Activated CD4-positive, alpha-beta T cell treated with anti-CD3 and anti-CD28 coated beads, Interleukin-2, amount 50 U/mL, for 24 hours (primary cell): ENCODE data around the gene DHX9.

Source experiments
- DNase-seq, 2 donors: peaks; one replicate each; pipeline ENCODE4 v3.0.0-alpha.2; 2020; ENCODE audit warnings: low read depth in 1 of 2, low spot score in 1 of 2

The DHX9 gene

DNA sequence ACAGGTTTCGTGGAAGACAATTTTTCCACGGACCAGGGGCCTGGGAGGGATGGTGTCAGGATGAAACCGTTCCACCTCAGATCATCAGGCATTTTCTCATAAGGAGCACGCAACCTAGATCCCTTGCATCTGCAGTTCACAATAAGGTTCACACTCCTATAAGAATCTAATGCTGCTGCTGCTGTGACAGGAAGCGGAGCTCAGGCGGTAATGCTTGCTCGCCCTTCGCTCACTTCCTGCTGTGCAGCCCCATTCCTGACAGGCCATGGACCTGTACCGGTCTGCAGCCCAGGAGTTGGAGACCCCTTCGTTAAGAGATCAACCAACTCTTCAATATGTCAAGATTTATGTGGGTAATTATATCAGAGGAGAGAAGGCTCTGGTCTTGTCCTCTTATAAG is 3.3 kb upstream of the DHX9 start:
- DNase-seq: no peak

DNA sequence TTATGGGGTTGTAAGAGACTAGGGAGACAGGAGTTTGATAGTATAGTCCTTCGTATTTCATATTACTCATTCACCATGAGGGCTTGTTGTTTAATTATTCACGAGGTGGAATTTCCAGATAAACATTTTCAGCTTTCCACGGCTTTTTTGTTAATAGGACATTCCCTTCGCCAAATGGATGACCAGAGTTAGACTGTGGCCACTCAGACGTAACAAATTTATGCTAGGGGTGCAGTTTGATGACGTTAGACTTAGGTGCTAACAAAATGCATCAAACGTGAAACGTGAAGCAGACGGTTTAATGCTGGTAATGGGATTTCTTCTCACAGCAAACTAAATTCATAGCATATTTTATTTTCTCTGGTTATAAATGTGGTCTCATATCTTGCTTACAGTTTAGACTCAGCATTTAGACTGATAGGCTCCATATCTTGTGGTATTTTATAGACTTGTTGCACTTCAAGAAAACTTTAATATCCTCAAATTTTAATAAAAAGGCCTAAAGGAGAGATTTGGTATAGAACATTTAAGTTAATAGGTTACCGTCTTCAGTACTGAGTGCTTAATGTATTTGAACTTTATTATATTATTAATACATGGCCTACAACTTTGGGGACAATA is 2.3 kb downstream of the DHX9 start:
- no peak for DNase-seq

DNA sequence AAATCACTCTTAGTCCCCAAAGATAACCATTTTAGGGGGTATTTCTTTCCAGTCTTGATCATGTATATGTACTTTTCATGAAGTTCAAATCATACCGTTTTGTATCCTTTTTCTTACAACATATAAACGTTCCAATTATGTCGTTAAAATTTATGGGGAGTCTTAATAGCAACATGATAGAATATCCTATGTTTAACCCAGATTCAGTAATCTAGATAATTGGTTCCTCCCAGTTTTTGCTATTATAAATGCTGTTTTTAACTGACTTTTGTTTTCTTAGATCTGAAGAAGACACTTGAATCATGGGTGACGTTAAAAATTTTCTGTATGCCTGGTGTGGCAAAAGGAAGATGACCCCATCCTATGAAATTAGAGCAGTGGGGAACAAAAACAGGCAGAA is 3.1 kb downstream of the DHX9 start:
- no peak for DNase-seq

DNA sequence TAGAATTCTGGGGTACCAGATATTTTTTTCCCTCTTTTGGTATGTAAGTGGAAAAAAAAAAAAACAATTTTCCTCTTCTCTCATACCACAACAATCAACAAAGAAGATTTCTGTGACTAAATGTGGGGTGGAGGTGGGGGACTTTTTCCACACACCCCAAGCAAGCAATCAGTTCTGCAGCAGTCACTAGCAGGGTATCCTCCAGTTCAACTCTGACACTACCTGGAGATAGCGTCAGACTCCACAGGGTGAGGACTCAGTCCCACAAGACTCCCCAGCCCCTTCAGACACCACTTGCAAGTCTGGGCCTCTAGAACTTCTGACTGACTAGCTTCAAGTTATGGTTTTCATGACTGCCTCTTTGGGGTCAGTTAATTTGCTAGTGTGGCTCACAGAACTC is 6.2 kb downstream of the DHX9 start:
- no peak for DNase-seq

DNA sequence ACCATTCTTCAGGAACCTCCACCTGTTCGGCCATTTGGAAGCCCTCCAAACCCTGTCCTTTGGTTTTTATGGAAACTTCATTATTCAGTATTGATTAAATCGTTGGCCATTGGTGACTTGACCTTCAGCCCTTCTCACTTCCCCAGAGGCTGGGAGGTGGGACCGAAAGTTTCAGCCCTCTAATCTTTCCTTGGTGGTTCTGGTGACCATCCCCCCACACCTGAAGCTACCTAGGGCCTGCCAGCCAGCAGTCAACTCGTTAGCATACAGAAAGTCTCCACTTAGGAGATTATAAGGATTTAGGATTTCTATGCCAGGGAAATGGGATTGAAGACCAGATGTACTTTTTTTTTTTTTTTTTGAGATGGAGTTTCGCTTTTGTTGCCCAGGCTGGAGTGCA is 6.7 kb downstream of the DHX9 start:
- no peak for DNase-seq

DNA sequence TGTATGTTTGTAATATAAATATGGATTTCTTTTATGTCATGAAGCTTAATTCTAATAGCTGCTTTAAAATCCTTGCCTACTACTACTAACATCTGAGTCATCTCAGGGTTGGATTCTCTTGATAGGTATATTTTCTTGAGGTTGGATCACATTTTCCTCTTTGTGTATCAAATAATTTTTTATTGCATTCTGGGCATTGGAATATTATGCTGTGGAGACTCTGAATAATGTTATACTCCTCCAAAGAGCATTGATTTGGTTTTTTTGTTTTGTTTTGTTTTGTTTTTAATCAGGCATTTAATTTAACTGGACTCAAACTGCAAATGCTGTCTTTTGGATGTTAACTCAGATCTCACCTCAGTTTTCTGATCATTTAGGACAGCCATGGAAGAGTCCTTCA is 8.0 kb downstream of the DHX9 start:
- no peak for DNase-seq

DNA sequence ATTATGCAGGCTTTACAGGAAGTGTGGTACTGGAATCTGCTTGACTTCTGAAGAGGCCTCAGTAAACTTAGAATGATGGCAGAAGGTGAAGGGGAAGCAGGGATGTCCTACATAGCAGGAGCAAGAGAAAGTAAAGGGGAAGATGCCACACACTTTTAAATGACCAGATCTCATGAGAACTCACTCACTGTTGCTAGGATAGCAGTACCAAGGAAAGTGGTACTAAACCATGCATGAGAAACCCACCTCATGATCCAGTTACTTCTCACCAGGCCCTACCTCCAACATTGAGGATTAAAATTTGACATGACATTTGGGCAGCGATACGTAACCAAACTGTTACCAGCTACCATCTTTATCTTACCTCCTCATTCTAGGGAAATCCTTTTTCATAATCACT is 9.6 kb downstream of the DHX9 start:
- no peak for DNase-seq

DNA sequence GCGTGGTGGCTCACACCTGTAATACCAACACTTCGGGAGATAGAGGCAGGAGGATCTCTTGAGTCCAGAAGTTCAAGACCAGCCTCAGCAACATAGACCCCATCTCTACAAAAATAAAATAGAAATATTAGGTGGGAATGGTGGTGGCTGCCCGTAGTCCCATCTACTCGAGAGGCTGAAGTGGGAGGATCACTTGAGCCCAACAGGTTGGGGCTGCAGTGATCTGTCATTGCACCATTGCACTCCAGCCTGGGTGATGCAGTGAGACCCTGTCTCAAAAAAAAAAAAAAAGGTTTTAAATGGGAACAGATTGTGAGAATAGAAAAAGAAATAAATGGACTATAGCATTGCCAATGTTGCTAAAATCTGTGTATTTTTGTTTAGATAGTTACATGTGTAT is 11.2 kb downstream of the DHX9 start:
- DNase-seq: no peak

DNA sequence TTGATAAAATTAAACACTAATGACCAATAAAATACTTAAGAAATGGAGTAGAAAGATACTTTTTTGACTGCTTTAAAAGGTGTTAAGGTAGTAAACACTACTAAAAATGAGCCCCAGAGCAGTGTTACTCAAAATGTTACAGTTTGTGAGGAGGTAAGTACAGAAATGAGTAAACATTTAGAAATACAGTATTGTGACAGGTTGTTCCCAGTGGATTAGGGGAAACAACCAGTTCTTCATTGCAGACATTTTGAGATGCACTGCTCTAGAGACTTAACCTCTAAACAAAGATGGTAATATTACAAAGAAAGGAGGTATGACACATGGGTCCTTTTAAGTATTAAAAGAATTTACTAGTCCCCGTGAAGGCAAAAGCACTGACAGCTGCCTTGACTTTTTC is 12.7 kb downstream of the DHX9 start:
- no peak for DNase-seq

DNA sequence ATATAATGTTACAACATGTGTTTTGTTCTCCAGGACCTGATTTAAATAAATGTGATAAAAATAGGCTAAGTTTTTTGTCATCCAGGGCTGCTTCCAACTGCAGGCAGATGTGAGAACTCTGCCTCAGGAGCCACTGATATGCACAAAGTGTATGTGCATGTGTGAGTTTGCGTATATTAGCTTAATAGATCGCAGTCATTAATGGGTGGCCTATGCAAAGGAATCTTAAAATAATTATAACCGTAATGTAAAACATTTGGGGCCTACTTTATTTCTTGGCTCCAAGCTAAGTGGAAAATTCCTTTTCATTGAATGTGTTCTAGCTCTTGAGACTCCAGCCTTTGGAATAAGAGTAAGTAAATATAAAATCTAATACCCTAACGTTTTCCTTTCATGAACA is 16.8 kb downstream of the DHX9 start:
- DNase-seq: no peak

DNA sequence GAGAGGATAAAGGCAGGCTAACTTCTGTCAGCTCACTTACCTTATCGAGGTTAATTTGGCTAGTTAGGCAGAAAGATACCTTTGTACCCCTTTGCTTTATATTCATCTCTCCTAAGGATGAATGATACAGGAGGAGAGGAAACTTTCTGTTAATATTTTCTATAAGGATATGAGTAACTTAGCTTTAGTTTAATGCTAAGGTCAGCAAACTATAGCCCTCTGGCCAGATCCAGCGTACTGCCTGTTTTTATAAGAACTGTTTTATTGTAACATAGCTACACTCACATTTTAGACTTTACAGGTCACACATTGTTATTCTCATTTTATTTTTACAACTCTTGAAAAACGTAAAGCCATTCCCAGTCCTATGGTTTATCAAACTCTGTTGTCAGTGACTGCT is 18.1 kb downstream of the DHX9 start:
- DNase-seq: no peak

DNA sequence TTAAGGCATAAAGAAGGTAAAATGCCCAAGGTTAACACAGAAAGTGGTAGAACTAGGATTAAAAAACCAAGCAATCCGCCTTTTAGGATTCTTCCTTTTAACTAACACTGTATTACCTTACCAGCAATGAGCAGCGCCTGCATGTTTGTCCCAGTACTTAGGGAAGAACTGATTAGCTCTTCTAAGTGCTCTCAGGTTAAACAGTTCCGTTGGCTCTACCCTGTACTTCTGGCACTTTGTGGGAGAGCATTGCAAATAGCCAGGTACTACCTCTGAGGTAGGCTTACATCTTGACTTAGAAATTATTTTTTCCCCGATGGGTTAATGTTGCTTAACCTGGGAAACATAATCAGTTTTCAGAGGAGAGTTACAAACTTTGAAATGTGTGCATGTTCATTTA is 21.5 kb downstream of the DHX9 start:
- DNase-seq: no peak

DNA sequence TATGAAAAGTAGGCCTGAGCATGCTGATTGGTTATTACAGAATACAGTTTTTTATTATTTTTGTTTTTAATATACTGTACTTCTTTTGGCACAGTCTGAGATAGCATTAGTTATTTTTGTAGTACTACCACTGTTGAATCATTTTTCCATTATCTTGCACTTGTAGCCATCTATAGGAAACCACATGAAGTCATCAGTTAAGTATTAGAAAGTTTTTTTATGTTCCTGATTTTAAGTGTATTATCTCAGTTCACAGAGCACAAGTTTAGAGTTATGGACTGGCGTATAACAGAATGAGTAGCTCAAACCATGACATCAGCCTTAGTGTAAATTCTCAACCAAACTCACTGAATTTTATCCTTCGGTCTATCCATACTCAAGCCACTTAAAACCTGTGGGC is 22.8 kb downstream of the DHX9 start:
- no peak for DNase-seq

DNA sequence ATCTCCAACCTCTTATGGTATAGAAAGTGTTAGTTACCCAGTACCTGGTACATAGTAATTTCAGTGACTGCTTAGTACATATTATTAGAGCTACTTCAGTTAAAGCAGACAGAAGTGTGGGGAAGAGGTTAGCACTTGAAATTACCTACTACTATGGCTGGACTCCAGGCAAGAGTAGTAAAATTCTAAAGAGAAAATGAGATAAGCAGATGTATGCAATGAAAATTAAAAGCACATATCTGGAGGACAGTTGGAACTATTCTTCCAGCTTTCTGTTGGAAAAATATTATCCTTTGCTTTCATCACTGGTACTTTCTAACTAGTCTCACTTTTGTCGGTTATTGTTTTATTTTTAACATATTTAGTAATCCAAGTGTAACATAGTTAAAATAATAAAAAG is 23.7 kb downstream of the DHX9 start:
- DNase-seq: no peak

DNA sequence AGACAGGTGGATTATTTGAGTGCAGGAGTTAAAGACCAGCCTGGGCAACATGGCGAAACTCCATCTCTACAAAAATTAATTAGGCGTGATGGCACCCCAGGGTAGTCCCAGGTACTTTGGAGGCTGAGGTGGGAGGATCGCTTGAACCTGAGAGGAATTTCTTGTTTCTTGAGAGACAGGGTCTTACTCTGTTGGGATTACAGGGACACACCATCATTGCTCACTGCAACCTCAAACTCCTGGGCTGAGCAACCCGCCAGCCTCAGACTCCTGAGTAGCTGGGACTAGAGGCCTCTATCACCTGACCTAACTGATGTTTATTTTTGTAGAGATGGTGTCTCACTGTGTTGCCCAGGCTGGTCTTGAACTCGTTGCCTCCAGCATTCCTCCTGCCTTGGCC is 24.8 kb downstream of the DHX9 start:
- no peak for DNase-seq

DNA sequence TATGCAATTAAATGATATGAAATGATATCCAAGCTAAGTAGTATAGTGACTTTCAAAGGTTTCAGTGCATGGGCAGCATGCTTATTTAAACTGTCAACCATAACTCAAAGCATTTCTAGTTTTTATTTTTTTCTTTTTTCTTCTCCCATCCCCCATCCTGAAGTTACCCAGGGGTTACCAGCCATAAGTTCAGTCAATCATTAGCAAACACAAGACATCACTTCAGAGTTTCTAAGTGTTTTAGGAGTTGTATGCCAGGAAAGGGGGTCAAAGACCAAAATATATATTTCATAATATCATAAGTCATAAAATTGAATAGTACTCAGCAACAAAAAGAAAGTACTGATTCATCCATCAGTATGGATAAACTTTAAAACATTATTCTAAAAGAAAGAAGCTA is 28.7 kb downstream of the DHX9 start:
- DNase-seq: no peak

DNA sequence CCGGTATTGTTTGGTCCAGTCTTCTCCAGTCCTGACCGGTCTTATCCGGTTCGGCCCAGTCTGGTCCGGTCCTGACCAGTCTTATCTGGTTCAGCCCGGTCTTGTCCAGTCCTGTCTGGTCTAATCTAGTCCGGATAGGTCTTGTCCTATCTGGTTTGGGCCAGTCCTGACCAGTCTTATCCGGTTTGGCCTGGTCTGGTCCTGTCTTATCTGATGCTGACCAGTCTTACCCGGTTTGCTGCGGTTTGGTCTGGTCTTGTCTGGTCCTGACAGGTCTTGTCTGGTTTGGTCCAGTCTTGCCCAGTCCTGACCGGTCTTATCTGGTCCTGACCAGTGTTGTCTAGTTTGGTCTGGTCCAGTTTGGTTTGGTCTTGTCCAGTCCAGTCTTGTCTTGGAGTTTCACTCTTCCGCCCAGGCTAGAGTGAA is 30.1 kb downstream of the DHX9 start:
- DNase-seq: no peak

DNA sequence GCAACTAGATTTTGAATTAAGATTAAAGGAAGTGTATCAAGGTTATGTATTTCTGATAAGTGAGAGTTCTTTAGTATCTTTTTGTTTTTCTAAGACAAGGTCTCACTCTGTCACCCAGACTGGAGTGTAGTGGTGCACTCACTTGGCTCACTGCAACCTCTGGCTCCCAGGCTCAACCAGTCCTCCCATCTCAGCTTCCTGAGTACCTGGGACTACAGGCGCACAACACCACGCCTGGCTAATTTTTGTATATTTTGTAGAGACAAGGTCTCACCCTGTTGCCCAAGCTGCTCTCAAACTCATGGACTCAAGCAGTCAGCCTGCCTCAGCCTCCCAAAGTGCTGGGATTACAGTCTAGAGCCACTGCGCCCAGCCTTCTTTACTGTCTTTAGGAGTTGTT is 33.7 kb downstream of the DHX9 start:
- no peak for DNase-seq

DNA sequence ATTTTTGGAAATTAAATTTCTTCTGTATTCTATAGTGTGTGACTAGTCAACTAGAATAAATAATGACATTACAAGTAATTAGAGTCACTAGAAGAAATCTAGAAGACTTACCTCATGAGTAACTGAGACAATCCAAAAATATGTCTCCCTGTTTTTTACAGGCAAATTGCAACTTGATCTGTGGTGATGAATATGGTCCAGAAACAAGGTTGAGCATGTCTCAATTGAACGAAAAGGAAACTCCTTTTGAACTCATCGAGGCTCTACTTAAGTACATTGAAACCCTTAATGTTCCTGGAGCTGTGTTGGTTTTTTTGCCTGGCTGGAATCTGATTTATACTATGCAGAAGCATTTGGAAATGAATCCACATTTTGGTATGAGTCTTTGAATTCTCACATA is 36.7 kb downstream of the DHX9 start:
- no peak for DNase-seq

DNA sequence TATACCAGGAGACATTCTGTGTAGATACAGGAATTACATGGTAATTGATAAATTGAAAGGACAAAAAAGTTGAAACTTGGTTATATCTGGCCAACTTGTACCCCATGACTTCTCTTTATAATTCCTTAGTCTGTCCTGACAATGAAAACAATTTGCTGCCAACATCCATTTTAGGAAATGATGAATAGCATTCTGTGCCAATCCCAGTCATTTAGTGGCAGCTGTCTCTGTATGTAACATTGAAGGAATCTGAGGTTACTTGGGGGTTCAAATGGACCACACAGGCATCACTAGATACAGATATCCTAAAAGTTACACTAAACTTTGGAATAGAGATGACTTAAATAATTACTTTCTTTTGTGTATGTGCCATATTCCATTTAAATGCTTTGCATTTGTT is 38.2 kb downstream of the DHX9 start:
- no peak for DNase-seq

DNA sequence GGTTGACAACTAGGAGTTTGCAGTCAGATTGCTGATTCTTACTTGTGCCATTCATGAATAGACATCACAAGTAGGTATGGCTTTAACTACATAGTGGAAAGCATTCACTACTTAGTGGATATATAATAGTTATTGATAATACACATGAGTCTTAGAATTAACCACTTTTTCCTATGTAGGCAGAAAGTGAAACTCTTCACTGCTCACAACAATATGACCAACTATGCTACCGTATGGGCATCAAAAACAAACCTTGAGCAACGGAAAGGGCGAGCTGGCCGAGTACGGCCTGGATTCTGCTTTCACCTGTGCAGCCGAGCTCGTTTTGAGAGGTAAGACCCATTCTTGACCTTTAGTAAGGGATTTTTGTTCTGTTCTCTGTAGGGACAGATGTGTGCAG is 38.7 kb downstream of the DHX9 start:
- DNase-seq: no peak

DNA sequence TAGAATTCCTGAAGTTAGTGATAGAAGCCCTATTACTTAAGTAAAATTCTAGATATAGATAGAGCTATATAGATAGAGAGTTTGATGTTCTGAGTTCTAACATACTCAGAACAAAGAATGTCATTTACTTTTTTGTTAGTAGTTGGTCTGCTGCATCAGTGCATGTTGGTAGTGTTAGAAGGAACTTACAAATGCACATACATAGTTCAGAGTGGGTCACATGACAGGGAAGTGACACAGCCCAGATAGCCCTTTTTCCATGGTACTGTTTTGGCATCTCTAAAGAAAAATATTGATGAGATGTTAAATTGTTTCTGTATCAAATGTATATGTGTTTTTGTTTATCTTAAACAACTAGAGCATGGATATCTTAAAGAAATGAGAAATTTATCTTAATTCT is 45.7 kb downstream of the DHX9 start:
- no peak for DNase-seq

DNA sequence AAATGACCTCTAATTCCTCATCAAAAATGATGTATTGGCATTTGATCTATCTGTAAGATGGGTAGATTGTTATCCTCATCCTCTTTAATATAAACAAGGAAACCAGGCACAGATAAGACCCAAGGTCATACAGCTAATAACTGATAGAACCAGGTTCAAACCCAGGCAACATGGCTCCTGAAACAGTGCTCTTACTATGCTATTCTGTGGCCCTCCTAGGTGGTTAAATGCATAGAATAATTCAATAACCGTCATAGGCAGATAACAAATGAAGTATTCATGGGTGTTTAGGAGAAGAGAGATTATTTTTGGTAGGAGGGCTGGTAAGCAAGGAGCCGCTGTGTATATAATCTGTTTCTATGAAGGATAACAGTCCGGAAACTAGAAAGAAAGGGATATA is 46.4 kb downstream of the DHX9 start:
- no peak for DNase-seq

DNA sequence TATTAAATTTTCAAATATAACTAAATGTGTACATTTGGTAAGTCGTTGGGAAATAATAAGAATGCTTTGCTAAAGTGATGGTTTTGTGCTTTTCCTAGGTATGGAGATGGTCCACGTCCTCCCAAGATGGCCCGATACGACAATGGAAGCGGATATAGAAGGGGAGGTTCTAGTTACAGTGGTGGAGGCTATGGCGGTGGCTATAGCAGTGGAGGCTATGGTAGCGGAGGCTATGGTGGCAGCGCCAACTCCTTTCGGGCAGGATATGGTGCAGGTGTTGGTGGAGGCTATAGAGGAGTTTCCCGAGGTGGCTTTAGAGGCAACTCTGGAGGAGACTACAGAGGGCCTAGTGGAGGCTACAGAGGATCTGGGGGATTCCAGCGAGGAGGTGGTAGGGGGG is 47.8 kb downstream of the DHX9 start:
- no peak for DNase-seq
